GM19395 (cell line): ENCODE data around the gene H19.

Experiments used
- ATAC-seq: cut with Tn5 transposase; IDR thresholded peaks from one replicate; pipeline ENCODE4 v1.9.1; 2021; ENCODE audit warnings: mild to moderate bottlenecking, moderate library complexity; ENCODE audit not compliant: unreplicated experiment

The H19 gene

DNA sequence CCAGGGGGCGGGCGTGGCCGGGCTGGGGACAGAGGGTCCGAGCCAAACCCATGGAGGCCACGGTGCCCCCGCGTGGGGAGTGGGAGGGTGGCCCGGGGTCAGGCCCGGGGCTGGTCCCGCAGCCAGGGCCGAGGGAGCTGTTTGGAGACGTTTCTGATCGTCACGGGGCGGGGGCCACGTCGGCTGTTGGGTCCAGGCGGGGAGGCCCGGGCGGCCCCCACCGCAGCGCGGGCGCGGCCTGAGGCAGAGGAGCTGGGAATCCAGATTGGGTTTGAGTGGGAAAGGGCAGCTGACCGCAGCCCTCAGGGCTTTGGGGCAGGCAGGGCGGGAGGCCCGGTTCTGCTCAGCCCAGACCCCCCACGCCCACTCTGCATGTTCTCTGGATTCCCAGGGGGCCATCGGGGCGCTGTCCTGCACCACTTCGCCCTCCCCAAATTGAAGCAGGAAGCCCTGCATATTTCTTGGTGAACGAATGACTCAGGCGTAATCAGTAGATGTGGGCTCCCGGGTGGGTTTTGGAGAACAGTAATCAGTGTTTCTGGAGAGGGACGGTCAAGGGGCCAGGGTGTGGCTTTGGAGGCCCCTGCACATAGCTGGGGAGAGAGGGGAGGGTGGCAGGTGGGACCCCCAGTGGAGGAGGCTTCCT is 49.9 kb downstream of the H19 start:
- ATAC-seq, result no peak

DNA sequence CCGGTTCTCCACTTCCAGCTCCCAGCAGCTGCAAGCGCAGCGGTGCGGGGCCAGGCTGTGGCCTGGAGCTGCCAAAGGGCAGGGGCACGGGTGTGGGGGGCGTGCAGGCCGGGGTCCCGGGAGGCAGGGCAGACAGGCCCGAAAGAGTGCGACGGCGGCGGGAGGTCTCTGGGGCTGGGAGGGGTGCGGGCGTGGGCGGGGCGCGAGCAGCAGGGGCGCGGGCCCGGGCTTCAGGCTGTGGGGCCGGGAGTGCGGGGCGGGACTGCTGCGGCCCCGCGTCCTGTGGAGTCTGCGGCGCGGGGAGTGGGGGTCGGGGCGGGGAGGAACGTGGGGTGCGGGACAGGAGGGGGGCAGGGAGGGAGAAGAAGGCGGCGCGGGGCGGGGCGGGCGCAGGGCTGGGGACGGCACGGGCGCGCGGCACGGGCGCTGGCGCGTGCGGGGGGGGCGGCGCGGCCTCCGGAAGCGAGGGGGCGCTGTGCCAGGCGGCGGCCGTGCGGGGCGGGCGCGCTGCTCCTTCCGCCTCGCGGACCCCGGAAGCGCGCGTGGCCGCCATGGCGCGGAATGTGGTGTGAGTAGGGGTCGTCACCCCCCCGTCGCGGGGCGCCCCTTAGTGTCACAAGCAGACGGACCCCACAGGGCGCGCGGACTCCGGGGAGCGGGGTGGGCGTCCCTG is 50.7 kb downstream of the H19 start, which contains the start of gene MRPL23:
Gene MRPL23, plus strand, starts transcription at position 521 of the 673 bp plus-strand sequence. Its CDS starts 31 bp downstream, at position 552.
- ATAC-seq, result no peak
